GM21360 (cell line): ENCODE data around the gene SUSD3.
"Not testable (repeated sequence)": the region's sequence is repeated elsewhere in the genome, so short reads cannot be mapped to it uniquely, and the experiment has no call there.

Source experiments
- ATAC-seq: cut with Tn5 transposase; IDR thresholded peaks from one replicate; pipeline ENCODE4 v1.9.1; 2021; ENCODE audit warnings: mild to moderate bottlenecking, moderate library complexity; ENCODE audit not compliant: unreplicated experiment

Gene SUSD3

DNA sequence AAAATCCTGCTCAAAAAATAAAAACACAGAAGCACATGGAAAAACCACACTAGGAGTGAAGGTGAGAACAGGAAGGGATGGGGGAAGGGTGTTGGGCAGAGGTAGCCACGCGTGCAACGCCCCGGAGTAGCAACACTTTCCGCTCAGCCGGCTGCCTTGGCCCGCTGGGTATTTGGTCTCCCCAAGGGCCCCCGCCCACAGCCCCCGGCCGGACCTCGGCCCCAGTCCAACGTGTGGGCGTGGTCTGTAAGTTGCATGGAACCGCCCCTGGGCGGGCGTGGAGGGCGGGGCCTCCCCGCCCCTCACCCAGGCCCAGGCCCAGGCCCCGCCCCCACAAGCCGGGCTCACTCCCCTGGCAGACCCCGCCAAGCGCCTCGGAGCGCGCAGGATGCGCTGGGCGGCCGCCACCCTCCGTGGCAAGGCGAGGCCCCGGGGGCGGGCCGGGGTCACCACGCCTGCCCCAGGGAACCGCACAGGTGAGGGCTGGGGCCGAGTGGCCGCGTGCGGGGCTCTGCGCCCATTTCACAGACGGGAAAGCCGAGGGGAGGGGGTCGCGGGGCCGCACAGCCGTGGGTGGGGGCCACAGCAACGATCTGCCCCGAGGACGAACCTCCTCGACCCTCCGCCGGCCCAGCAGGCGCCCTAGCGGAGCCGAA, at the start of gene SUSD3:
TSS of gene SUSD3 (plus strand) at position 347 of the 656 bp plus-strand sequence. CDS start at position 389, 42 bp downstream.
- peak; percentile 45 for ATAC-seq

DNA sequence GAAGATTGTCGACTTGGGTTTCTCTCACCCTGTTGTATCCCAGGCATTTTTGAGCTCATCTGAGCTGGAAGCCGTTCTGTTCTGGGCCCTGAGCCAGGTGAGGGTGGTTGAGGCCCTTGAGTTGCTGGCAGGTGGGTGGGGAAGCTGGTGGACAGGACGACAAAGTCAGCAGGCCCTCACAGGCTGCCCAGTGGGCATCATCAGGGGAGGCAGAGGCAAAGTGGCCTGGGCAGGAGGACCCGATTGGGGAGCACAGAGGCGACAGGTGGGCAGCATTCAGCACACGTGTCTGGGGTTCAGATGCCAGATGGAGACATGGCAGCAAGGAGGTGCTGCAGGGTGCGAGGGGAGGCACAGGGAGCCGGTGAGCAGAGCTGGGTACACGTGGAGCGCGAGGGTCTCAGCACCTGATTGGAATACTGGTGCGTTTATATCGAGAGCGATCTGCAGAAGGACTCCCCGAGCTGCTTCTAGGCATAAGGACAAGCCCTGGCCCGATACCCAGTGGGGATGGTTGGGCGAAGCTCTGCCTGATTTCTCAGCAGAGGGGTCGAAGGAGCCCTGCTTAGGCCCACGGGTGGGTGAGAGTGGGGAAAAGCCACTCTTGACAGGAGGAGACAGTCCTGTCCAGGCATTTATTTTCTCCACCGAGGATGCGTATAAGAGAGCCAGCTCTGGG, 49.0 kb upstream of the SUSD3 start:
- no peak for ATAC-seq

DNA sequence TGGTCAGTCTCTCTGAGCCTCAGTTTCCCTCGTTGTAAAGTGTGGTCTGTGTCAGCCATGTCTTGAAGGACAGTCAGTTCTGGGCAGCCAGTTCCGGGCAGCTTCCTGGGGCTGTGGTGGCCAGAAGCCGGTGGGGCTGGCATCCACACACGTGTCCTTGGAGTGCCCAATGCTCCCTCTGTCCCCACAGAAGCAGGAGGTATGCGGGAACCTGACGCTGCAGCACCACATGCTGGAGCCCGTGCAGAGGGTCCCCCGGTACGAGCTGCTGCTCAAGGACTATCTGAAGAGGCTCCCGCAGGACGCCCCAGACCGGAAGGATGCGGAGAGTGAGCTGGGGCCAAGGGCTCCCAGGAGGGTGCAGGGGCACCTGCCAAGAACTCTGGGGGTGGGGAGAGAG, 48.4 kb upstream of the SUSD3 start:
- ATAC-seq: no peak

DNA sequence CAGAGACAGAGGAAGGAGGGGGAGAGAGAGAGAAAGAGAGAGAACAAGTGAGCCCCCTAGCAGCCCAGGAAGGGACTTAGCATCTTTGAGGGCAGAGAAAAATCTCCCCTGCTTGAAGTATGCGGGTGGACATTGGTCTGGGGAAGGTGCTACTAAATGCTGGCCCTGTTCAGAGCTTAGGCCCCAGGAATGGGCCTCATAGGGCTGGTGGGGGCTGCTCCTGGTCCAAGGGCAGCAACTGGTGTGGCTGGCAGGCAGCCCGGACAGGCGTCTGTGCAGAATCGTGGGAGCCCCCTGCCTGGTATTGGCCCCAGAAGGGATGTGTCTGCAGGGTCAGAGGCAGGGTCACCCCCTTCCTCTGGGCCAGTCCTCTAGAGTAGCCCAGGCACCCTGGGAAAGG, 47.8 kb upstream of the SUSD3 start:
- no peak for ATAC-seq

DNA sequence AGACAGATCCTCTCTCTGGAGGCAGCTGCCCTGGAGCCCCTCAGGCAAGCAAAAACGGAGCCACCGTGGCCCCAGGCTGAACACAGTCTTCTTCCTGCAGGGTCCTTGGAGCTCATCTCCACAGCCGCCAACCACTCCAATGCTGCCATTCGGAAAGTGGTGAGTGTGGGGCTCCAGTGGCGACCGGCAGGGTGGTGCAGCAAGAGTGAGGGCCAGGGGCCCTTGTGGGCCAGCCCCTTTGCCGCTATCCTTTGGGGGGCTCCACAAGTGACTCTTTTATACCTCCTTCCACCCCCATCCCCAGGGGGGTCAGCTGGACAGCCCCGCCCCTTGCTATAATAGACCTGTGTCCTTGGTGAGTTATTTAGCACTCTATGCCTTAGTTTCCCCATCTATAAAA, 47.4 kb upstream of the SUSD3 start:
- ATAC-seq: no peak

DNA sequence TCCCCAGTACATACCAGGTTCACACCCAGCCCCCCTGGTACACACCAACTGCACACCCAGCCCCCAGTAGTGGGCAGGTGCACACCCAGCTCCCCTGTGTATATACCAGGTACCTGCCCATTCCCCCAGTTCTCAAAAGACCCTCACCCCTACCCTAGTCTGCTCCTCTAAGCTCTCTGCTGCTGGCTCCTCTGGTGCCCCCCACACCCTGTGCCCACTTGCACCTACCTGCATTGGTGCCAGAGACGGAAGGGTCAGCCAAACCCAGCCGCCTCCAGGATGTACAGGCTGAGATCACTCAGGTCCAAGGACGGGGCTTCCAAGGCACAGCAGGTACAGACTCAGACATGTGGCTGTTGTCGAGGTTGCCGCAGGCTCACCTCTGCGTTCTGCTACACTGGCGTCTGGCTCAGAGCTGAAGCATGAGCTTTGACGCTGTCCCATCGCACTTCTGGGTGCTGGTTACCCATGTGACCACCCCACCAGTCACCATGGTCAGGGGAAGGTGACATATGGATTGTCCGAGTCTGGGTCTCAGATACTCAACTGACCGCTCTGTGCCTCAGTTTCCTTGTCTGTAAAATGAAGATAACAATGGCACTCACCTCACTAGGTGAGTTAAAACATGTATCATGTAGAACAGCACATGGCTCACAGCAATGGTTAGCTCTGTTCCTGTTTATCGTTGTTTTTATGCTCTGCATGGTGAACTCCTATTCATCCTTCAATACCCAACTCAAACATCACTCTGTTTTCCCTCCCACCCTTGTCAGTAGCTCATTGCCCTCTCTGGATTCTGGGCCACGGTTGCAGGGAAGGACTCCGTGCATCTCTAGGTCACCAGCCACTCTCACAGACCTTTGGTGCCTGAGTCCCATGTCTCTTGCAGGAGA, 45.3 kb upstream of the SUSD3 start:
- ATAC-seq: no peak

DNA sequence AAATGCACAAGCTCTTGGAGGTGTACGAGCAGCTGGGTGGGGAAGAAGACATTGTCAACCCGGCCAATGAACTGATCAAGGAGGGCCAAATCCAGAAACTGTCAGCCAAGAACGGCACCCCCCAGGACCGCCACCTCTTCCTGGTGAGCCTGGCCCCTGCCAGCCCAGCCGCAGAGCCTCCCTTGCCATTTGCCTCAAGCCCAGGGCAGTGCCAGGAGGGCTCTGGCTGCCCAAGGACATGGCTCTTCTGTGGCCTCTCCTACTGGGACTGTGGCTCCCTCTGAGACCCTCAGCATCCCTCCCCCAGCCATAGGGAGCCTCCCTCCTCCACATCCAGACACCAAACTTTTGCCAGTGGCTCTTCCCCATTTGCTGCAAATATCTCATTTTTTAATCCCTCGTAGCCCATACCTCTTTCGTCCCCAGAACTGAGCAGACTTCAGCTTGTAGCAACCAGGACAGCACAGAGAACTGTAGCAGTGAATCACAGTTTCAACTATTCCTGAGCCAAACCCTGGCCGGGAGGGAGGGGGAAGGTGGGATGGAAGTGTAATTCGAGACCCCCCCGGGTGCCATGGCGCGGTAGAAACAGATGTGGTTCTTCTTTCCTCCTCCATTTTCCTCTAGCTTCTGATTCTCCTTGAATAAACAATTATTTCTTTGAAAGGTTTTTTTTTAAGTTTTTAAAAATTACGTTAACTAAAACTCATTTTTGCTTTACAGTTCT, 44.5 kb upstream of the SUSD3 start:
- no peak for ATAC-seq

DNA sequence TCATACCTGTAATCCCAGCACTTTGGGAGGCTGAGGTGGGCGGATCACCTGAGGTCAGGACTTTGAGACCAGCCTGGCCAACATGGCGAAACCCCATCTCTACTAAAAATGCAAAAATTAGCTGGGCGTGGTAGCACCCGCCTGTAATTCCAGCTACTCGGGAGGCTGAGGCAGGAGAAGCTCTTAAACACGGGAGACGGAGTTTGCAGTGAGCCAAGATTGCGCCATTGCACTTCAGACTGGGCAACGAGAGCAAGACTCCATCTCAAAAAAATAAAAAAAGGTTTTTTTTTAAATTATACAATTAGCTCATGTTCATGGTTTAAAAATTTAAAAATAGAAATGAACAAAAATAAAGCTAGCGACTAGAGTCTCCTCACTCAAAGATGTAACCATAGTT, 43.3 kb upstream of the SUSD3 start:
- ATAC-seq: not testable (repeated sequence)

DNA sequence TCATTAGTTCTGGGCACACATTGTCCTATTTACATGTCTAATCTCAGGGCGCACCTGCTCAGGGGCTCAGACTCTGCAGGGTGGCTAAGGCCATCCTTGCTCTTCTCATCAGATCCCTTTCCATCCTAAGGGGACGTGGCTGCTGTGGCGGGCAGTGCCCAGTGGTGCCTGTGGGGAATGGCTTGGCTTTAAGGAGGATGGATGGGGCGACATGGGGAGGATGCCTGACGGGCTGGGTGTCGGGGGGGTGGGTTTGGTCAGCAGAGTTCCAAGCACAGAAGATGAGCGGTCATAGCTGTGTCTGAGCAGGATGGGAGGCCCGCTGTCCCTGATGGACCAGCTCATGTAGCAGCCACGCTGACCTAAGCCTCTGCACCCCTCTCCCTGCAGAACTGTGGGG, 40.9 kb upstream of the SUSD3 start:
- ATAC-seq: no peak

DNA sequence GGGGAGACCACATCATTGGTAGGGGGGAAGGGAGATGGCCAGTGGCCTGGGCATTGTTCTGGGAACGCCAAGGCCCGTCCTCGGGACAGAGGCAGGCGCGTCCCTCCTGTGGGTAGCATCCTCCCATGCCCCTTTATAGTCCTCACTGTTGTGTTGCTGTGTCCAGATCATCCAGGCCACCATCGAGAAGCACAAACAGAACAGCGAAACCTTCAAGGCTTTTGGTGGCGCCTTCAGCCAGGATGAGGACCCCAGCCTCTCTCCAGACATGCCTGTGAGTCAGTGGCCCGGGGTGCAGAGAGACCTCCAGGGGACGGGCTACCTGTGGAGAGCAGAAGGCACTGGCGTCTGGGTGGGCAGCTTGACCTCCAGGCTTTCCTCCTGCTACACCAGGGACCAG, 38.4 kb upstream of the SUSD3 start:
- ATAC-seq: no peak

DNA sequence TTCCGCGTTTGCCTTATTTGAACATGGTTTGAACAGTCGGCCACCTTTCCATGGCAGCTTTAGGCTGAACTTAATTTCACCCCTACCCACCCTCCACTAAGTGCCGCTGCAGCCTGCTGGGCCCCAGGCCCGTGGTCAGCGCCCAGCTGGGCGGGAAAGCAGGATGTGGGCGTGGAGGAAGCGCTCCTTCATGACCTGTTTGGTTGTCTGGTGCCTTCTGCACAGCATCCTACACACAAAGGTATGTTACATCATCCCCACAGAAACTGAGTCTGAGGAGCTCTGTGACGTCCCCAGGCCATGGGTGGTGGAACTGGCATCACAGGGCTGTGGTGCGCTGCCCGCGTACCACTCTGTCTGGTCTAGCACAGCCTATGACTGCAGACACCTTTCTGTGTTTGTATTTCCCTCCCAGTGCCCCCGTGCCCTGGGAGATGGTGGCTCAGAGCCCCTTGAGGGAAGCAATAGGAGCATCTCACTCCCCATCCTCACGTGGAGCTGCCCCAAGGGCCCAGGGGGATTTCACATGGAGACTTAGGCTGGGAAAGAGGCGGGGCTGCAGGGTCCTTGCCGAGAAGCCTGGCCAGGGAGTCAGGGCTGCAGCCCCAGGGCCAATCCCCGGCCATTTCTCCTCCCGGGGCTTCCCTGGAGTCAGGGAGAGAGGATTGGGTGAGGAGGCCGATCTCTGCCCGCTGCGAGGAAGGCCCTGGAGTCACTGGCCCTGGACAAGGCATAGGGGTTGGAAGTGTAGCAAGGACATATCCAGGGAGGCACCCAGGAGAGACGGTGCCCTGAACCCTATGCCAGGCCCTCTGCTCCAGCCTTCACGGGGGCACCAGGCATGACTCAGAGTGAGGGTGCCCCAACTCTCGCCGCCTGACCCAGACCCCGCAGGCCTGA, 37.5 kb upstream of the SUSD3 start:
- ATAC-seq: no peak

DNA sequence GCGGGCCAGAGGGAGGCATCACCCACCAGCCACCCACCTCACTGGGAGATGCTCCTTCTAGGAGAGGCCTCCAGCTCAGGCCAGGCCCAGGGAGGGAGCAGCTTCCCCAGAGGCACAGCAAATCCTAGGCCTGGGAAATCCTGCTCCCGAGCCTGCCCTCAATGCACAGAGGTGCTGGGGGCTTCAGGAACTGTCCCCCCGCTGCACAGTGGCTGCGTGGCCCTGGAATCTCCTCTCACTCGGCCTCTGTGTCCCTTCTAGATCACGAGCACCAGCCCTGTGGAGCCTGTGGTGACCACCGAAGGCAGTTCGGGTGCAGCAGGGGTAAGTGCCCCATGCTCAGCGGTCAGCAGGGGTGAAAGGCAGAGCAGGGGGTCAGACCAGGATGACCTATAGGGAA, 36.4 kb upstream of the SUSD3 start:
- ATAC-seq: no peak

DNA sequence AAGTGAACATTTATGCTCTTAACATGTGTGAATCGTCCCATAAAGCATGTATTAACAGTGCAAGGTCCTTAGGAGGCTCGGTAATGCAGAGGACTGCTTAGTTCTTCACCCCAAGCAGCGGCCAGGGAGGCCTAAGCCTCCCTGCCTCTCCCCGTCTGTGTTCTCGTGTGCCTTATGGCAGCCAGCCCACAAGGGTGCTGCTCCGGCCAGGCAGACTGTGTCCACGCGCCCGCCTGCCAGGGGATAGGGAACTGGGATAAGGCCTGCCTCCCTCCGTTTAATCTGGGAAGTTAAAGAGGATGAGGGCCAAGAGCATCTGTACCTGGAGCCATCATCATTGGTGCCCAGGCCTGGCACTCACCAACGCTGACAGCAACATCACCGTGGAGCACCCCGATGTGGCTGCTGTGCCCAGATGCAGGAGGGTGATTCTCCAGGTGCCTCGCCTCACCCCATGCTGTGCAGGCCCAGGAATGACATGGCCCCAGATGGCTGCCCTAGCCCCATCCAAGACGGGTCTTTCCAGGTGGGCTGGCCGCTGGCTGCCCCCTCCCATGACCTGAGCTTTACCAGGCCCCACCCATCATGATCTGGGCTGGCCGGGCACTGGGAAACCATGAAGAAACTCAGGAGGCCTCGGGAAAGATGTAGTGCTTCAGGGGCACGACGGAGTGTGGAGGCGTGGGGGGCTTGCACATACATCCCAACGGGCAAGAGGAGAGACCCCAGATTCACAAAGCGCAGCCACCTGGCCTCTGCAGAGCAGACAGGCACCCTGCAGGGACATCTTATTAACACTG, 35.6 kb upstream of the SUSD3 start:
- ATAC-seq: no peak

DNA sequence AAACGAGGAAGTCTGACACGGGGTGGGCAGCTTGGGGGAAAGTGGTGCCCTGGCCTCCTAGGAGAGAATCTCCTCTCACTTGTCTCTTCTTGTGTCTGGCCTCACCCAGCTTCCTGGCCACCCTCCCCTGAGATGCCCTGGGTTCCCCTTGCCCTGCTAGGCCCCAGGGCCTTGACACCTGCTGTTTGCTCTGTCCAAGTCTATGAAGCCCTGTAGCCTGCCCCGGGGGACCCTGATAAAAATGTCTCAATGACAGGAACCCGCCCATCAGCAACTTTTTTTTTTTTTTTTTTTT, 35.0 kb upstream of the SUSD3 start:
- no peak for ATAC-seq

DNA sequence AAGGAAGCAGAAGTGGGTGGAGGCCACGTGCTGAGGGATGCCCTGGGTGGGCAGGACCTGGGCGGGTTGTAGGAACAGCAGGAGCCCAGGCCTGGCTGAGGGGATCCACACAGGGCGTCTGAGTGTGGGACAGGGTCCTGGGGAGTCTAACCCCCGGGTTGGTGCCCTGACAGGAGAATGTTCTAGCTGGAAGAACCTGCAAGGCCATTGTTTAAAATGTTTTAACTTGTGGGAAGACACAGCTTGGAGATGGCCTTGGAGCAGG, 33.9 kb upstream of the SUSD3 start:
- no peak for ATAC-seq

DNA sequence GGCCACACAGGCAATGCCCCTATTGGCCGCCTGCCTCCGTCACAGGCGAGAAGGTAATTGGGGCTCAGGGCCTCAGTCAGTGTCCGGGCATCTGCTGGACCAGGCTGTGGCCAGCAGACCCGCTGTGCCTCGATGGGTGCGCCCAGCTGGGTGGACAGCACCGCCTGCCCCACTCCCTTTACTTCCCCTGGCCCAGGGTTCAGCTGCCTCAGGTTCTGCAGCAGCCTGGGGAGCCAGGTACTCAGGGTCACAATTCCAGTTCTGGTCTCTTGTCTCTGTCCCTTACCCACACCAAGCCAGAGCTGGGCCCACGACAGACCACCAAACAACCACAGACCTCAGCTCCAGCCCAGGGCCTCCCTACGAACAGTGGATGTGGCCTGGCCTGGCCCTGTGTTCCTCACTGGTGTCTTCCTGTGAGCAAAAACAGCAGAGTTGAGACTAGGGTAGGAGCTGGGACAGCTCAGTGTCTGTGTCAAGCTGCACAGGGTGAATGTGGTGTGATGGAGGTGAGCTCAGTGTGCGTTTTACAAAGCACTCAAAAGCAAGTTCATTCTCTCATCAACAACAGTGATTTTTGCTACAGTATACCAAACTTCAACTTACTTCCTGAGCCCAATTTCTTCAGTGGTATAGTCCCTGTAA, 33.4 kb upstream of the SUSD3 start:
- no peak for ATAC-seq

DNA sequence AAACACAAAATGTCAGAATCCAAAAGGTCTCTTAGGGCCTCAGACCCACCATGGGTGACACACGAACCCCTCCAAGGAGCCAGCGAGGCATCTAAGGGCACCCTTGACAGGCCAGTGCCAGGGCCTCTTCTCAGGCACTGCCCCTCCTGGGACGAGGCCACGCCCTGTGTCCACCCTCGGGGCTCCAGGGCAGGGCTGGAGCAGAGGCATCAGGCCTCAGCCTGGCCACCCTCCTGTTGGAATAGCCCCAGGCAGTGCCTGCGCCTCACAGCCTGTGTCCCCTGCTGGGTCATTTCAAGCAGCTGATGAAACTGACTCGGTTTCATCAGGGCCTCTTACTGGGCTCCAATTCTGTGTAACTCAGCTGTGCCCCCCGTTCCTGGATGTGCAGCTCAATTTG, 32.8 kb upstream of the SUSD3 start:
- ATAC-seq: no peak

DNA sequence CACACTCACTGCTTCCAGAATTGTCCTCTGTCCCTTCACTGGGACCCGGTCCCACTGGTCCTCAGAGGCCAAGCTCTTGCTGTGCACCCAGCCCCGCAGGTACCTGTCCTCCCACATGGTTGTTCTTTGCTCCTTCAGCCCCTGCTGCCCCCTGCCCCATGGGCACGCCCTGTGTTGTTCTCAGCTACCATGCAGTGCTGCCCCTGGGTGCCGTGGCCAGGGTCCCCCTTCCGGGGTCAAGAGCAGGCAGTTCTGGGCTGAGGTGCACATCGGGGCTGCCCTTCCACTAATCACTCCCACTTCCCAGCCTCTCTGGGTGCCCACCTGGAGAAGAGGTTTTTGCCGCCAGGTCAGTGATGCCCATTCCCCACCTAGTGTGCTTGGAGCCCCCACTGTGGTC, 31.9 kb upstream of the SUSD3 start:
- ATAC-seq: no peak

DNA sequence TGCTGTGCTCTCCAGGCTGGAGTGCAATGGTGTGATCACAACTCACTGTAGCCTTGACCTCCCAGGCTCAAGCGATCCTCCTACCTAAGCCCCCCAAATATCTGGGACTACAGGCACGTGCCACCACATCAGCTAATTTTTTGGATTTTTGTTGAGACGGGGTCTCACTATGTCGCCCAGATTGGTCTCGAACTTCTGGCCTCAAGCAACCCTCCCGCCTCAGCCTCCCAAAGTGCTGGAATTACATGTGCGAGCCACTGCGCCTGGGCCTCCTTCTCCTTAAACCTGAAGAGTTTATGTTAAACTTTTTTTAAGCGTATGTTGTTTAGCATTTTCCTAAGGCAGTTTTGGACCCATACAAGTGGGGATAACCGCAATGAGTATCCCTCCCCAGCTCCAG, 30.8 kb upstream of the SUSD3 start:
- ATAC-seq: no peak
